Body of pancreas (tissue), 4 donors: Measurements from ENCODE around the gene MAGI1. TPM values are rescaled to one million over a fixed set of nuclear protein-coding genes. Genes with fewer than 3 reads are reported as not detected.

Source experiments
- ATAC-seq: fragments of 150-250 bp; one replicate; pipeline ENCODE4 v1.9.1; 2016
- DNase-seq, 4 donors: peaks; one replicate each; pipeline ENCODE4 v3.0.0-alpha.2; 2019
- H3K27ac ChIP-seq, 4 donors: fragments of 200-600 bp; sonication (generic); 1 replicate in 3 of 4; 2 replicates in 1 of 4; pipeline versions ENCODE4 v1.5.1 to v1.6.1; 2016 to 2019; ENCODE audit warnings: mild to moderate bottlenecking in 1 of 4, mixed read lengths in 1 of 4, moderate library complexity in 1 of 4
- H3K27me3 ChIP-seq, 2 donors: fragments of 200-600 bp; sonication (generic); one replicate each; pipeline ENCODE4 v1.6.0; 2016; ENCODE audit warnings: mild to moderate bottlenecking in 1 of 2
- H3K36me3 ChIP-seq, 2 donors: fragments of 200-600 bp; sonication (generic); replicated peaks in 1 of 2; 2 replicates each; pipeline ENCODE4 v1.5.1; 2016; ENCODE audit warnings: low read depth in 2 of 2; ENCODE audit not compliant: insufficient read depth in 1 of 2
- H3K4me1 ChIP-seq: fragments of 200-600 bp; sonication (generic); one replicate; pipeline ENCODE4 v1.6.0; 2016
- H3K4me3 ChIP-seq, 2 donors: fragments of 200-600 bp; sonication (generic); 1 replicate in 1 of 2; 2 replicates in 1 of 2; pipeline ENCODE4 v1.5.1; 2016 to 2019
- H3K9me3 ChIP-seq, 3 donors: fragments of 200-600 bp; sonication (generic); 1 replicate in 2 of 3; 2 replicates in 1 of 3; pipeline ENCODE4 v1.5.1; 2016
- CTCF ChIP-seq, 7 experiments: fragments of 450-650 bp in 4 of 7; fragments of 200-600 bp in 3 of 7; sonication (generic) in 3 of 7; IDR thresholded peaks; one replicate each; pipeline ENCODE4 v1.5.1; 2016 to 2019; ENCODE audit warnings: antibody characterized with exemption in 7 of 7
- POLR2A ChIP-seq, 3 donors: fragments of 450-650 bp; IDR thresholded peaks; one replicate each; pipeline ENCODE4 v1.6.1; 2016; ENCODE audit warnings: antibody characterized with exemption in 3 of 3, mild to moderate bottlenecking in 2 of 3
- WGBS, 2 donors: methylation state at CpG; one replicate each; pipeline ENCODE4 v1.1.5; 2017; 5-methylcytosine and 5-hydroxymethylcytosine counted together
- intact Hi-C: fragments of 100-400 bp; cut with DNase I; formaldehyde crosslinking; loops from one replicate; pipeline ENCODE4 v1.15.1; 2023
- total RNA-seq, 2 donors: library from RNA; depleted of rRNA; stranded (reverse); fragments of >200 nt; gene quantifications; one replicate each; pipeline ENCODE4 v1.1.0, GENCODE V29; 2016

MAGI1 gene
- total RNA-seq, 2 donors from 2014 or later = 44.2 to 63.6 TPM

DNA sequence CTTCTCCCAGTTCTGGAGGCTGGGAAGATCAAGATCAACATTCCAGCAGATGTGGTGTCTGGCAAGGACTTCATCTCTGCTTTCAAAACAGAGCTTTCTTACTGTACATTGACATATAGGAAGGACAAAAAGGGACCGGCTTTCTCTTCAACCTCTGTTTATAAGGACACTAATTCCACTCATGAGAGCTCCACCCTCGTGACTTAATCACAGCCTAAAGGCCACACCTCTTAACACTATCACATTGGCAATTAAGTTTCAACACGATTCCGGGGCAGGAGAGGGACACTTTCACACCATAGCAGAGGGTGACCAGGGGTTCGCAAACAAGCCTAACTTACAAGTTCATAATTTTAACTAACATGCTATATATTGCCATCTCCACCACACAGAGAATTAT is 231.5 kb downstream of the MAGI1 start:
- Histone ChIP-seq H3K36me3 (no peaks in the 10 kb centered on the region), H3K4me1 (peaks cover 6% of the 10 kb centered on the region), H3K27ac (no peak overlapping the region), H3K4me3 (no peak overlapping the region), H3K9me3 (no peaks in the 10 kb centered on the region), H3K27me3 (no peaks in the 10 kb centered on the region)
- intact Hi-C loops = no loop called here
- WGBS, 2 donors = 82 to 93% methylated on average over 5 of the region's 5 CpGs
- DNase-seq (no peak), ATAC-seq (no peak)
- no peak for TF ChIP-seq POLR2A (IDR thresholded peaks at IDR 0.05)
- no peak for TF ChIP-seq CTCF (IDR thresholded peaks at IDR 0.05)

DNA sequence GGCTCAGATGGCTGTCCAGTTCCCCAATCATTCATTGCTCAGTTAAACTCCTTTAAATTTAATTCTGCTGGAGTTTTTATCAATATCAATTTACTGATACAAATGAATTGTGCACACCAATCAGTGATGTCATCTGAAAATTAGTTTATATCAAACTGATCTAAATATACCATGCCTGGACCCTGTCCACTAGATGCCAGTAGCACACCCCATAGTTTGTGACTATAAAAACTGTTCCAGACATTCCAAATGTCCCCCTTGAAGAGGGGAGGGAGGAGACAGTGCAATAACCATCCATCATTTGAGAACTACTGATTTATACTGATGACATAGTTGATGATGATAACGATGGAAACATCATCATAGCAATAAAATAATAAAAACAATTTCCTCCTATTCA is 232.1 kb downstream of the MAGI1 start:
- intact Hi-C loops = no loop called here
- Histone ChIP-seq H3K36me3 (no peaks in the 10 kb centered on the region), H3K4me1 (peaks cover 6% of the 10 kb centered on the region)

GRCh38 chr3:65796676-65797075 is 242.0 kb downstream of the MAGI1 start:
- no peaks in the 10 kb centered on the region for H3K36me3 ChIP-seq
- ATAC-seq (no peak), DNase-seq (no peak)
- H3K27me3 ChIP-seq = no peaks in the 10 kb centered on the region
- no peak overlapping the region for H3K4me3 ChIP-seq
- no peak for TF ChIP-seq CTCF (IDR thresholded peaks at IDR 0.05)
- TF ChIP-seq POLR2A (IDR thresholded peaks at IDR 0.05) = no peak
- H3K4me1 ChIP-seq = no peaks in the 10 kb centered on the region
- no peaks in the 10 kb centered on the region for H3K9me3 ChIP-seq
- 85 to 87% methylated on average over 4 of the region's 4 CpGs for WGBS, 2 donors
- H3K27ac ChIP-seq = no peak overlapping the region
- intact Hi-C loops = no loop called here

More for the DNA sequence above, 232.1 kb downstream of the MAGI1 start:
- Histone ChIP-seq H3K27me3 (no peaks in the 10 kb centered on the region), H3K9me3 (no peaks in the 10 kb centered on the region), H3K4me3 (no peak overlapping the region), H3K27ac (no peak overlapping the region)
- DNase-seq = no peak
- ATAC-seq = no peak
- TF ChIP-seq POLR2A (IDR thresholded peaks at IDR 0.05) (no peak), CTCF (IDR thresholded peaks at IDR 0.05) (no peak)
- WGBS, 2 donors = 68 to 76% methylated on average over 1 of the region's 1 CpG

- 98 to 100% methylated on average over 2 of the region's 2 CpGs for WGBS, 2 donors
- TF ChIP-seq POLR2A (IDR thresholded peaks at IDR 0.05) (no peak), CTCF (IDR thresholded peaks at IDR 0.05) (no peak)
- no peak overlapping the region for H3K4me3 ChIP-seq
- intact Hi-C loops = no loop called here
- no peak overlapping the region for H3K27ac ChIP-seq
- H3K27me3 ChIP-seq = no peaks in the 10 kb centered on the region
- no peaks in the 10 kb centered on the region for H3K9me3 ChIP-seq
- H3K36me3 ChIP-seq = no peaks in the 10 kb centered on the region
- ATAC-seq (no peak), DNase-seq (no peak)
- H3K4me1 ChIP-seq = no peaks in the 10 kb centered on the region
Observed at GRCh38 chr3:65795166-65795565, 243.6 kb downstream of the MAGI1 start.

DNA sequence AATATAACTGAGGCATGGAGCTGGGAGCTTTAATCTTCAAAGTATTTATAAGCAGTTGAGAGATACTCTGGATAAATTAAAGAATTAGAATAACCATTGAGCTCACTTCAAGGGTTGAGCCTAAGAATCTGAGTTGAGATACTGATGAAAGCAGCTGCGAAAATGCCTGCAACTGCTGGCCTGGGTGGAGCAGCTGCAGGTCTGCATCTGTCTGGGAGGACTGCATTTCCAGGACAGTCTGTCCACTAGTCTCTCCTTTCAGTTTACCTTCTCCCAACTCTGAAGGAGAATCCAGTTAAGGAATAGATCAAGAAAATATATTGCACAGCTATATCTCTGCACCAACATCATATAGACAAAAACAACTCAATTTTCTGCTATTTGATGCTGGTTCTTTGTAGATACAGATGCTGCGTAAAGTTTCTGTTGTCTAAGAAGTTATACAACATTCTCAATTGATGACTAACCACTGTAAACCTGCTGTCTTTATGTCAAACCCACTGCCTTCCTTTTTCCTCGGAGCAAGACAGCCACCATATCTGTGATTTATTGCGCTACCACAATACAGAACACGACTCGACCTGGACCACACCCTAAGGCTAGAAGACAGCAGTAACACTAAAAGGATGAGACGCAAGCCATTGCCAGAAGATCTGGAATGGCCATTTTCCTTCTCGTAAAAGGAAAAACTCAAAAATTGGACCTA is 245.1 kb downstream of the MAGI1 start:
- Histone ChIP-seq H3K27ac (no peak overlapping the region), H3K4me1 (no peaks in the 10 kb centered on the region), H3K9me3 (no peaks in the 10 kb centered on the region), H3K27me3 (no peaks in the 10 kb centered on the region), H3K36me3 (no peaks in the 10 kb centered on the region), H3K4me3 (no peak overlapping the region)
- ATAC-seq (no peak), DNase-seq (no peak)
- TF ChIP-seq POLR2A (IDR thresholded peaks at IDR 0.05) = no peak
- no peak for TF ChIP-seq CTCF (IDR thresholded peaks at IDR 0.05)
- 73 to 75% methylated on average over 8 of the region's 8 CpGs for WGBS, 2 donors
- intact Hi-C loops = no loop called here
